SK-N-SH treated with all-trans-retinoic acid at 6 μM for 48 hours (cell line): ENCODE data around the gene QKI.

Source experiments
- CSRNP3 ChIP-seq: fragments of 250-450 bp; sonication (Bioruptor Pico); IDR thresholded peaks from 2 replicates; pipeline ENCODE4 v1.5.1; 2021; ENCODE audit warnings: mild to moderate bottlenecking, moderate library complexity
- PPARA ChIP-seq: fragments of 250-450 bp; sonication (Bioruptor Pico); IDR thresholded peaks from 2 replicates; pipeline ENCODE4 v1.5.0; 2020; ENCODE audit warnings: mild to moderate bottlenecking, borderline replicate concordance
- TSHZ2 ChIP-seq: fragments of 250-450 bp; sonication (Bioruptor Pico); IDR thresholded peaks from 2 replicates; pipeline ENCODE4 v1.5.0; 2020; ENCODE audit warnings: mild to moderate bottlenecking, moderate library complexity

- TF ChIP-seq PPARA (CRISPR knock-in tag) (no peak), TSHZ2 (no peak), CSRNP3 (CRISPR knock-in tag) (no peak)
Measured at GRCh38 chr6:163442336-163442735, 27.8 kb downstream of the QKI start.
